Skeletal muscle satellite cell (primary cell): ENCODE data around the gene RPL6.

Experiments
- H3K27me3 ChIP-seq: 2 replicates; pipeline ENCODE4 v1.7.0; 2013; ENCODE audit warnings: low read length; ENCODE audit not compliant: control insufficient read depth, insufficient read depth
- H3K36me3 ChIP-seq: 2 replicates; pipeline ENCODE4 v1.7.0; 2013; ENCODE audit warnings: mild to moderate bottlenecking, control low read depth, low read length; ENCODE audit not compliant: insufficient read depth
- H3K4me1 ChIP-seq: 2 replicates; pipeline ENCODE4 v1.7.0; 2013; ENCODE audit warnings: low read length; ENCODE audit not compliant: control insufficient read depth, insufficient read depth
- H3K4me2 ChIP-seq: 2 replicates; pipeline ENCODE4 v1.7.0; 2013; ENCODE audit warnings: mild to moderate bottlenecking, low read length
- H3K4me3 ChIP-seq: 2 replicates; pipeline ENCODE4 v1.7.0; 2013; ENCODE audit warnings: low read length
- H3K9ac ChIP-seq: 2 replicates; pipeline ENCODE4 v1.7.0; 2013; ENCODE audit warnings: mild to moderate bottlenecking, low read depth, low read length, moderate library complexity
- H3K9me3 ChIP-seq: replicated peaks from 2 replicates; pipeline ENCODE4 v1.7.0; 2013; ENCODE audit warnings: mild to moderate bottlenecking, control low read depth, low read length

RPL6 gene

GRCh38 chr12:112370868-112371510, 38.4 kb downstream of the RPL6 start:
- Histone ChIP-seq H3K27me3 (no peaks in the 10 kb centered on the region), H3K4me1 (no peaks in the 10 kb centered on the region), H3K9me3 (no peaks in the 10 kb centered on the region)

GRCh38 chr12:112370199-112370598, 39.2 kb downstream of the RPL6 start:
- no peak overlapping the region for H3K4me2 ChIP-seq
- H3K9me3 ChIP-seq = no peaks in the 10 kb centered on the region
- H3K4me1 ChIP-seq = no peaks in the 10 kb centered on the region

More at GRCh38 chr12:112370868-112371510, 38.4 kb downstream of the RPL6 start:
- Histone ChIP-seq H3K4me2 (no peak overlapping the region), H3K9ac (no peak overlapping the region), H3K36me3 (no peaks in the 10 kb centered on the region), H3K4me3 (no peak overlapping the region)

GRCh38 chr12:112368856-112369255, 40.5 kb downstream of the RPL6 start:
- no peaks in the 10 kb centered on the region for H3K4me1 ChIP-seq
- H3K4me2 ChIP-seq = no peak overlapping the region
- no peaks in the 10 kb centered on the region for H3K27me3 ChIP-seq
- H3K9me3 ChIP-seq = no peaks in the 10 kb centered on the region
- no peak overlapping the region for H3K9ac ChIP-seq
- no peaks in the 10 kb centered on the region for H3K36me3 ChIP-seq
- H3K4me3 ChIP-seq = no peak overlapping the region

More at GRCh38 chr12:112370199-112370598, 39.2 kb downstream of the RPL6 start:
- H3K27me3 ChIP-seq = no peaks in the 10 kb centered on the region
- H3K9ac ChIP-seq = no peak overlapping the region
- no peaks in the 10 kb centered on the region for H3K36me3 ChIP-seq
- no peak overlapping the region for H3K4me3 ChIP-seq

GRCh38 chr12:112367965-112368364, 41.4 kb downstream of the RPL6 start:
- no peaks in the 10 kb centered on the region for H3K27me3 ChIP-seq
- no peak overlapping the region for H3K9ac ChIP-seq
- no peak overlapping the region for H3K4me3 ChIP-seq
- H3K4me1 ChIP-seq = no peaks in the 10 kb centered on the region
- H3K9me3 ChIP-seq = no peaks in the 10 kb centered on the region
- no peaks in the 10 kb centered on the region for H3K36me3 ChIP-seq
- no peak overlapping the region for H3K4me2 ChIP-seq

GRCh38 chr12:112362310-112362709, 47.1 kb downstream of the RPL6 start:
- Histone ChIP-seq H3K9me3 (no peaks in the 10 kb centered on the region), H3K4me3 (no peak overlapping the region), H3K36me3 (no peaks in the 10 kb centered on the region), H3K27me3 (no peaks in the 10 kb centered on the region), H3K4me2 (no peak overlapping the region), H3K9ac (no peak overlapping the region), H3K4me1 (no peaks in the 10 kb centered on the region)

- H3K36me3 ChIP-seq = no peaks in the 10 kb centered on the region
Measured at GRCh38 chr12:112361271-112361670, 48.1 kb downstream of the RPL6 start.

GRCh38 chr12:112359290-112359689, 50.1 kb downstream of the RPL6 start:
- Histone ChIP-seq H3K36me3 (no peaks in the 10 kb centered on the region), H3K9ac (no peak overlapping the region), H3K4me1 (no peaks in the 10 kb centered on the region), H3K4me2 (no peak overlapping the region), H3K4me3 (no peak overlapping the region), H3K9me3 (no peaks in the 10 kb centered on the region), H3K27me3 (no peaks in the 10 kb centered on the region)

More at GRCh38 chr12:112361271-112361670, 48.1 kb downstream of the RPL6 start:
- Histone ChIP-seq H3K4me2 (no peak overlapping the region), H3K27me3 (no peaks in the 10 kb centered on the region), H3K9me3 (no peaks in the 10 kb centered on the region), H3K4me3 (no peak overlapping the region), H3K4me1 (no peaks in the 10 kb centered on the region), H3K9ac (no peak overlapping the region)

GRCh38 chr12:112357214-112357613, 52.2 kb downstream of the RPL6 start:
- Histone ChIP-seq H3K36me3 (no peaks in the 10 kb centered on the region), H3K4me1 (no peaks in the 10 kb centered on the region), H3K4me2 (no peak overlapping the region), H3K9ac (no peak overlapping the region), H3K4me3 (no peak overlapping the region), H3K9me3 (no peaks in the 10 kb centered on the region), H3K27me3 (no peaks in the 10 kb centered on the region)
